K562 (cell line): ENCODE results near the gene PRM3. TPM values are rescaled to one million over a fixed set of nuclear protein-coding genes. Genes with fewer than 3 reads are reported as not detected.

Experiments used
- FOXK2 ChIP-seq, 2 experiments: fragments of 450-650 bp; IDR thresholded peaks in 1 of 2; conservative IDR thresholded peaks in 1 of 2; 2 replicates each; pipeline ENCODE4 v1.6.1; 2016; ENCODE audit warnings: low read depth in 2 of 2, mild to moderate bottlenecking in 1 of 2
- KLF1 ChIP-seq: fragments of 450-650 bp; IDR thresholded peaks from 2 replicates; pipeline ENCODE4 v1.6.1; 2016; ENCODE audit warnings: missing genetic modification characterization, missing compliant biosample characterization
- RAD21 ChIP-seq, 2 experiments: fragments of 250-450 bp in 1 of 2; fragments of 450-650 bp in 1 of 2; sonication (Bioruptor Pico) in 1 of 2; formaldehyde crosslinking in 1 of 2; IDR thresholded peaks in 1 of 2; conservative IDR thresholded peaks in 1 of 2; 2 replicates each; pipeline versions ENCODE4 v1.4.0 to v1.8.0; 2020 to 2022; ENCODE audit warnings: mild to moderate bottlenecking in 2 of 2, moderate library complexity in 1 of 2
- SPI1 ChIP-seq: IDR thresholded peaks from 2 replicates; pipeline ENCODE4 v1.6.1; 2011; ENCODE audit warnings: low read depth, low read length, control low read depth, borderline replicate concordance
- ZFP36 ChIP-seq: fragments of 150-350 bp; IDR thresholded peaks from 2 replicates; pipeline ENCODE4 v1.6.1; 2018; ENCODE audit warnings: low read length, low read depth; ENCODE audit not compliant: partially characterized antibody
- polyA plus RNA-seq, 8 experiments: library from polyadenylated mRNA; depleted of rRNA in 4 of 8; stranded (reverse) in 5 of 8; unstranded in 3 of 8; fragments of >200 nt; fragmentation: Nextera tagmentation in 2 of 8; fragmentation: Illumina TruSeq in 1 of 8; extraction: Ambion mirVana in 2 of 8; extraction: Trizol in 1 of 8; gene quantifications; 2 replicates each; pipeline versions ENCODE4 v1.2.1 to v1.2.3, GENCODE V29; 2011 to 2014; ENCODE audit warnings: inconsistent platforms in 1 of 8, missing spikeins in 1 of 8
- total RNA-seq, 7 experiments: library from RNA; depleted of rRNA in 6 of 7; stranded (reverse); fragments of >200 nt in 6 of 7; fragmentation: Illumina TruSeq in 2 of 7; extraction: Trizol in 2 of 7; gene quantifications; 2 replicates each; pipeline versions ENCODE4 v1.2.1 to v1.2.3, GENCODE V29; 2011 to 2021; ENCODE audit warnings: low replicate concordance in 1 of 7
- TF ChIP-seq, protein P1 (sequence below): sonication (generic); formaldehyde crosslinking; IDR thresholded peaks from 2 replicates; pipeline ENCODE4 v1.8.0; 2022; ENCODE audit warnings: mild to moderate bottlenecking, missing genetic modification reagents

PRM3 gene
- total and polyA plus RNA-seq, 9 of the 15 experiments (the other 6 are each of a cell fraction or from before 2014, with no cell fraction given): not detected

- peak; percentile 35 for TF ChIP-seq ZFP36
- TF ChIP-seq SPI1: peak; percentile 81; the same call in 1 of the 2 replicates
- TF ChIP-seq, protein P1, sequence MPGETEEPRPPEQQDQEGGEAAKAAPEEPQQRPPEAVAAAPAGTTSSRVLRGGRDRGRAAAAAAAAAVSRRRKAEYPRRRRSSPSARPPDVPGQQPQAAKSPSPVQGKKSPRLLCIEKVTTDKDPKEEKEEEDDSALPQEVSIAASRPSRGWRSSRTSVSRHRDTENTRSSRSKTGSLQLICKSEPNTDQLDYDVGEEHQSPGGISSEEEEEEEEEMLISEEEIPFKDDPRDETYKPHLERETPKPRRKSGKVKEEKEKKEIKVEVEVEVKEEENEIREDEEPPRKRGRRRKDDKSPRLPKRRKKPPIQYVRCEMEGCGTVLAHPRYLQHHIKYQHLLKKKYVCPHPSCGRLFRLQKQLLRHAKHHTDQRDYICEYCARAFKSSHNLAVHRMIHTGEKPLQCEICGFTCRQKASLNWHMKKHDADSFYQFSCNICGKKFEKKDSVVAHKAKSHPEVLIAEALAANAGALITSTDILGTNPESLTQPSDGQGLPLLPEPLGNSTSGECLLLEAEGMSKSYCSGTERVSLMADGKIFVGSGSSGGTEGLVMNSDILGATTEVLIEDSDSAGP: no peak
- TF ChIP-seq FOXK2 (conservative IDR thresholded peaks at IDR 0.05 in 1 of 2, IDR thresholded peaks at IDR 0.05 in 1 of 2; ENCODE audit: low read depth in 2 of 2): no peak
- TF ChIP-seq RAD21 (CRISPR knock-in tag; conservative IDR thresholded peaks at IDR 0.05 in 1 of 2, IDR thresholded peaks at IDR 0.05 in 1 of 2): no peak
- no peak for TF ChIP-seq KLF1 (tag)
Measured at GRCh38 chr16:11240636-11241473, 32.6 kb downstream of the PRM3 start (continued).
